Measurements from ENCODE around the gene SPRN. TPM values are rescaled to one million over a fixed set of nuclear protein-coding genes. Genes with fewer than 3 reads are reported as not detected.

The SPRN gene
- total and polyA plus RNA-seq, 11 donors, result 0.04 to 0.25 (median 0.11) TPM; not detected in 6

GRCh38 chr10:133444342-133445267 is 20.2 kb upstream of the SPRN start:
- no peak for TF ChIP-seq POLR2A (IDR thresholded peaks at IDR 0.05)
- TF ChIP-seq CTCF (IDR thresholded peaks at IDR 0.05), result no peak
- Histone ChIP-seq H3K27ac (no peak overlapping the region), H3K4me1 (peaks cover 0 to 6% (median 0%) of the 10 kb centered on the region in 12 donors), H3K27me3 (peaks cover 0 to 16% (median 0%) of the 10 kb centered on the region in 9 donors), H3K36me3 (no peaks in the 10 kb centered on the region), H3K4me3 (no peak overlapping the region), H3K9me3 (peaks cover 0 to 38% (median 32%) of the 10 kb centered on the region in 12 donors)
- WGBS, 4 donors, result 85 to 93% (median 89%) methylated on average over 7 to 12 of the region's 12 CpGs
- intact Hi-C loops (cut with DNase I), result no loop called here
- peak in 1 of 5 donors; percentile 28 for DNase-seq
- ATAC-seq, result no peak

GRCh38 chr10:133442967-133443924 is 18.8 kb upstream of the SPRN start:
- Histone ChIP-seq H3K27me3 (peaks cover 0 to 16% (median 0%) of the 10 kb centered on the region in 9 donors), H3K36me3 (no peaks in the 10 kb centered on the region), H3K27ac (no peak overlapping the region), H3K4me1 (peaks cover 0 to 6% (median 0%) of the 10 kb centered on the region in 12 donors), H3K9me3 (peaks cover 0 to 25% (median 19%) of the 10 kb centered on the region in 12 donors), H3K4me3 (no peak overlapping the region)
- no peak for ATAC-seq
- peak in 2 of 5 donors; percentile 17 to 33 for DNase-seq
- intact Hi-C loops (cut with DNase I), result no loop called here
- 85 to 91% (median 90%) methylated on average over 8 to 16 of the region's 16 CpGs for WGBS, 4 donors
- no peak for TF ChIP-seq POLR2A (IDR thresholded peaks at IDR 0.05)
- TF ChIP-seq CTCF (IDR thresholded peaks at IDR 0.05), result no peak

DNA sequence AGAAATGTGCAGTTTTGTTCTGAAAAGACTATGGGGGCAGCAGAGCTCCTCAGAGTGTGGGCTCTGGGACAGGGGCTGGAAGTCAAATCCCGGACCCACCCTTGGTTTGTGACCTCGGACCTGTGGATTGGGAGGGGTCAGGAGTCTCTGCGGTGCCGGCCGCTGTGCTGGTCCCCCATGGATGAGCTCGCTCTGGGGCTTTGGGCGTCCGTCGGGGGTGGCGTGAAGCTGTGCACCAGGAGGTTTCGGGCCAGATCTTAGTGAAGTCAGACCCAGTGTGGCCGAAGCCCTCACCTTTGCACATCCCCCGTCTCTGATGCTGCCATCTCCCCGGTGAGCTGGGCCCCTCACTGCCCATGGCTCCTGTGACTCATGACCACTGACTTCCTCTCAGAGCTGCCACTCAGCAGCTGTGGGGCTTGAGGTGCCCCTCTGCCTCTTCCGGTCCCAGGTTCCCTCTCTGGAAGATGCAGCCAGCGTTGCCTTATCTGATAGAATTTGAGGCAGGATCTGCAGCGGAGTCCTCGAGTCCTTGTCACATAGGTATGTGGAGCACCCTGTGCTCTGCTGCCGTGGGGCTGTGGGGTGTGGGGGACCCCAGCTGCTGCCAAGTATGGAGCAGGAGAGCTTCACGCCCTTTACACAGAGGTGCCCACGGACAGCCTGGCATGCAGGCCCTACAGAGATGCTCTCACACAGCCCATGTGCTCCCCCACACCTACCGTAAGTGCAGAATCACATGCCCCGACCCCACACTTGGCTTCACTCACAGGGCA is 18.0 kb upstream of the SPRN start:
- Histone ChIP-seq H3K36me3 (no peaks in the 10 kb centered on the region), H3K9me3 (peaks cover 0 to 17% (median 10%) of the 10 kb centered on the region in 12 donors), H3K4me1 (peaks cover 0 to 6% (median 0%) of the 10 kb centered on the region in 12 donors), H3K27me3 (peaks cover 0 to 16% (median 0%) of the 10 kb centered on the region in 9 donors), H3K4me3 (no peak overlapping the region), H3K27ac (no peak overlapping the region)
- WGBS, 4 donors, result 81 to 83% (median 81%) methylated on average over 14 to 23 of the region's 23 CpGs
- ATAC-seq (no peak), DNase-seq (peak in 1 of 5 donors; percentile 52)
- intact Hi-C loops (cut with DNase I), result no loop called here
- TF ChIP-seq CTCF (IDR thresholded peaks at IDR 0.05) (no peak), POLR2A (IDR thresholded peaks at IDR 0.05) (no peak)

Measured in heart left ventricle (tissue), 16 donors.